ENCODE measurements around the gene RNU6-7. TPM values are rescaled to one million over a fixed set of nuclear protein-coding genes. Genes with fewer than 3 reads are reported as not detected.

RNU6-7 gene
- total RNA-seq, 2 donors from 2014 or later = not detected

- no peaks in the 10 kb centered on the region for H3K27me3 ChIP-seq (ENCODE audit: control insufficient read depth, insufficient read depth, low read length, poor library complexity, severe bottlenecking)
- Mint-ChIP-seq H3K36me3 (ENCODE audit: low read depth) (no peaks in the 10 kb centered on the region), H3K9me3 (no peaks in the 10 kb centered on the region), H3K27me3 (ENCODE audit: insufficient read depth) (no peaks in the 10 kb centered on the region), H3K27ac (no peak overlapping the region), H3K4me1 (peaks cover 20% of the 10 kb centered on the region), H3K4me3 (no peak overlapping the region)
- H3K4me1 ChIP-seq (ENCODE audit: control insufficient read depth, insufficient read depth, low read length) = peaks cover 2% of the 10 kb centered on the region
- H3K4me3 ChIP-seq (ENCODE audit: low read length) = no peak overlapping the region
- no peak overlapping the region for H3K27ac ChIP-seq (ENCODE audit: low read depth, low read length)
- H3K9me3 ChIP-seq (ENCODE audit: control insufficient read depth, low read length) = no peaks in the 10 kb centered on the region
- DNase-seq = no peak
- H3K36me3 ChIP-seq (ENCODE audit: control insufficient read depth, insufficient read depth, low read length) = no peaks in the 10 kb centered on the region
- TF ChIP-seq CTCF (conservative IDR thresholded peaks at IDR 0.05) = no peak
- H3K9ac ChIP-seq (ENCODE audit: extremely low read depth, low read length, poor library complexity, severe bottlenecking) = no peak overlapping the region
Measured at GRCh38 chr14:32209471-32209870, 7.6 kb downstream of the RNU6-7 start.

GRCh38 chr14:32211068-32211404 lies 9.2 kb downstream of the RNU6-7 start:
- DNase-seq = no peak
- Mint-ChIP-seq H3K27ac (no peak overlapping the region), H3K4me1 (peaks cover 12% of the 10 kb centered on the region), H3K27me3 (ENCODE audit: insufficient read depth) (no peaks in the 10 kb centered on the region), H3K36me3 (ENCODE audit: low read depth) (peaks cover 5% of the 10 kb centered on the region), H3K4me3 (no peak overlapping the region), H3K9me3 (peaks cover 11% of the 10 kb centered on the region)
- H3K9ac ChIP-seq (ENCODE audit: extremely low read depth, low read length, poor library complexity, severe bottlenecking) = no peak overlapping the region
- no peak overlapping the region for H3K4me3 ChIP-seq (ENCODE audit: low read length)
- 95 to 100% methylated on average over 1 to 2 of the region's 3 CpGs for WGBS, 2 experiments (ENCODE audit: insufficient coverage in 1 of 2, insufficient read length in 1 of 2)
- TF ChIP-seq CTCF (conservative IDR thresholded peaks at IDR 0.05) = no peak
- H3K9me3 ChIP-seq (ENCODE audit: control insufficient read depth, low read length) = no peaks in the 10 kb centered on the region
- H3K4me1 ChIP-seq (ENCODE audit: control insufficient read depth, insufficient read depth, low read length) = peaks cover 2% of the 10 kb centered on the region
- no peak overlapping the region for H3K27ac ChIP-seq (ENCODE audit: low read depth, low read length)
- H3K36me3 ChIP-seq (ENCODE audit: control insufficient read depth, insufficient read depth, low read length) = no peaks in the 10 kb centered on the region
- no peaks in the 10 kb centered on the region for H3K27me3 ChIP-seq (ENCODE audit: control insufficient read depth, insufficient read depth, low read length, poor library complexity, severe bottlenecking)

GRCh38 chr14:32212833-32213232 lies 11.0 kb downstream of the RNU6-7 start:
- H3K36me3 Mint-ChIP-seq (ENCODE audit: low read depth) = peaks cover 5% of the 10 kb centered on the region
- no peak overlapping the region for H3K4me3 Mint-ChIP-seq
- no peaks in the 10 kb centered on the region for H3K4me1 Mint-ChIP-seq
- TF ChIP-seq CTCF (conservative IDR thresholded peaks at IDR 0.05) = no peak
- H3K27me3 Mint-ChIP-seq (ENCODE audit: insufficient read depth) = no peaks in the 10 kb centered on the region
- no peak overlapping the region for H3K27ac Mint-ChIP-seq
- Histone ChIP-seq H3K27me3 (ENCODE audit: control insufficient read depth, insufficient read depth, low read length, poor library complexity, severe bottlenecking) (no peaks in the 10 kb centered on the region), H3K9ac (ENCODE audit: extremely low read depth, low read length, poor library complexity, severe bottlenecking) (no peak overlapping the region), H3K36me3 (ENCODE audit: control insufficient read depth, insufficient read depth, low read length) (no peaks in the 10 kb centered on the region), H3K4me1 (ENCODE audit: control insufficient read depth, insufficient read depth, low read length) (no peaks in the 10 kb centered on the region), H3K27ac (ENCODE audit: low read depth, low read length) (no peak overlapping the region), H3K9me3 (ENCODE audit: control insufficient read depth, low read length) (peaks cover 4% of the 10 kb centered on the region), H3K4me3 (ENCODE audit: low read length) (no peak overlapping the region)
- no peak for DNase-seq
- H3K9me3 Mint-ChIP-seq = peaks cover 13% of the 10 kb centered on the region

Measured in endodermal cell (in vitro differentiated cells).